HEK293 (cell line): ENCODE results near the gene ELN.

Source experiments
- CTCF ChIA-PET: fragments of 350-600 bp; formaldehyde crosslinking; extraction: SDS; loops from one replicate; lab custom pipeline; 2021; ENCODE audit warnings: antibody characterized with exemption; lab: Yijun Ruan, JAX
- POLR2A ChIA-PET: fragments of 300-600 bp; formaldehyde crosslinking; extraction: SDS; loops from one replicate; lab custom pipeline; 2020; ENCODE audit warnings: antibody characterized with exemption, inconsistent platforms; lab: Yijun Ruan, JAX
- H3K27ac ChIP-seq: fragments of 200-500 bp; sonication (Bioruptor generic); 2 replicates; pipeline ENCODE4 v1.5.1; 2014; ENCODE audit warnings: low read depth, low read length, control low read depth, inconsistent platforms; ENCODE audit errors: extremely low read depth
- H3K36me3 ChIP-seq, 2 experiments: fragments of 200-500 bp in 1 of 2; sonication (Bioruptor generic) in 1 of 2; 1 replicate in 1 of 2; 2 replicates in 1 of 2; pipeline ENCODE4 v1.5.1; 2014 to 2017; ENCODE audit warnings: inconsistent platforms in 2 of 2, low read length in 2 of 2; ENCODE audit not compliant: control insufficient read depth in 2 of 2, insufficient read depth in 1 of 2
- H3K4me1 ChIP-seq: fragments of 200-500 bp; sonication (Bioruptor generic); 2 replicates; pipeline ENCODE4 v1.5.1; 2014; ENCODE audit warnings: mild to moderate bottlenecking, low read length, inconsistent platforms; ENCODE audit not compliant: control insufficient read depth, insufficient read depth
- H3K4me3 ChIP-seq: 2 replicates; pipeline ENCODE4 v1.5.1; 2011; ENCODE audit warnings: low read depth, mild to moderate bottlenecking, control low read depth, low read length, moderate library complexity
- H3K9me3 ChIP-seq: fragments of 200-500 bp; sonication (Bioruptor generic); 2 replicates; pipeline ENCODE4 v1.5.1; 2014; ENCODE audit warnings: low read depth, low read length, inconsistent platforms; ENCODE audit not compliant: control insufficient read depth, insufficient read depth
- BCL11A ChIP-seq: fragments of 450-650 bp; formaldehyde crosslinking; IDR thresholded peaks from 2 replicates; pipeline ENCODE4 v1.5.1; 2016; ENCODE audit warnings: low read depth, missing biosample characterization, missing genetic modification characterization
- GLI2 ChIP-seq: fragments of 450-650 bp; formaldehyde crosslinking; IDR thresholded peaks from 2 replicates; pipeline ENCODE4; 2017; ENCODE audit warnings: missing biosample characterization, missing genetic modification characterization, low read depth, borderline replicate concordance
- GLIS1 ChIP-seq: fragments of 450-650 bp; formaldehyde crosslinking; IDR thresholded peaks from 2 replicates; pipeline ENCODE4 v1.5.1; 2016; ENCODE audit warnings: missing biosample characterization, missing genetic modification characterization
- IKZF3 ChIP-seq: fragments of 450-650 bp; IDR thresholded peaks from 2 replicates; pipeline ENCODE4 v1.5.0; 2018; ENCODE audit warnings: missing biosample characterization, mild to moderate bottlenecking, missing genetic modification characterization, moderate library complexity
- KLF10 ChIP-seq: fragments of 450-650 bp; IDR thresholded peaks from 2 replicates; pipeline ENCODE4 v1.5.1; 2018; ENCODE audit warnings: missing biosample characterization, mild to moderate bottlenecking, missing genetic modification characterization
- KLF16 ChIP-seq: fragments of 450-650 bp; formaldehyde crosslinking; IDR thresholded peaks from 2 replicates; pipeline ENCODE4 v1.5.1; 2017; ENCODE audit warnings: missing biosample characterization, missing genetic modification characterization
- YY2 ChIP-seq: fragments of 450-650 bp; formaldehyde crosslinking; IDR thresholded peaks from 2 replicates; pipeline ENCODE4 v1.5.1; 2016; ENCODE audit warnings: missing biosample characterization, missing genetic modification characterization
- ZEB2 ChIP-seq: fragments of 450-650 bp; formaldehyde crosslinking; IDR thresholded peaks from 2 replicates; pipeline ENCODE4 v1.5.1; 2016; ENCODE audit warnings: missing biosample characterization, missing genetic modification characterization
- ZFP69B ChIP-seq: fragments of 450-650 bp; formaldehyde crosslinking; IDR thresholded peaks from 2 replicates; pipeline ENCODE4 v1.5.1; 2016; ENCODE audit warnings: missing biosample characterization, missing genetic modification characterization
- ZNF112 ChIP-seq: fragments of 450-650 bp; formaldehyde crosslinking; IDR thresholded peaks from 2 replicates; pipeline ENCODE4 v1.5.0; 2017; ENCODE audit warnings: missing biosample characterization, missing genetic modification characterization
- ZNF138 ChIP-seq: fragments of 450-650 bp; formaldehyde crosslinking; IDR thresholded peaks from 2 replicates; pipeline ENCODE4 v1.5.1; 2016; ENCODE audit warnings: missing biosample characterization, missing genetic modification characterization, borderline replicate concordance
- ZNF157 ChIP-seq: fragments of 450-650 bp; formaldehyde crosslinking; IDR thresholded peaks from 2 replicates; pipeline ENCODE4 v1.5.1; 2016; ENCODE audit warnings: missing biosample characterization, missing genetic modification characterization
- ZNF174 ChIP-seq: fragments of 450-650 bp; formaldehyde crosslinking; IDR thresholded peaks from 2 replicates; pipeline ENCODE4 v1.5.0; 2017; ENCODE audit warnings: missing biosample characterization, mild to moderate bottlenecking, missing genetic modification characterization
- ZNF223 ChIP-seq: fragments of 450-650 bp; formaldehyde crosslinking; IDR thresholded peaks from 2 replicates; pipeline ENCODE4 v1.5.1; 2016; ENCODE audit warnings: missing biosample characterization, missing genetic modification characterization
- ZNF24 ChIP-seq: fragments of 450-650 bp; formaldehyde crosslinking; IDR thresholded peaks from 2 replicates; pipeline ENCODE4 v1.5.1; 2016; ENCODE audit warnings: missing biosample characterization, missing genetic modification characterization
- ZNF266 ChIP-seq: fragments of 450-650 bp; formaldehyde crosslinking; IDR thresholded peaks from 2 replicates; pipeline ENCODE4 v1.5.1; 2016; ENCODE audit warnings: missing biosample characterization, missing genetic modification characterization, low read depth
- ZNF350 ChIP-seq: fragments of 450-650 bp; formaldehyde crosslinking; IDR thresholded peaks from 2 replicates; pipeline ENCODE4 v1.5.0; 2017; ENCODE audit warnings: missing biosample characterization, mild to moderate bottlenecking, missing genetic modification characterization
- ZNF391 ChIP-seq: fragments of 450-650 bp; formaldehyde crosslinking; IDR thresholded peaks from 2 replicates; pipeline ENCODE4 v1.5.1; 2016; ENCODE audit warnings: low read depth, missing biosample characterization, missing genetic modification characterization, borderline replicate concordance
- ZNF433 ChIP-seq: fragments of 450-650 bp; formaldehyde crosslinking; IDR thresholded peaks from 2 replicates; pipeline ENCODE4 v1.5.1; 2016; ENCODE audit warnings: missing biosample characterization, missing genetic modification characterization, low read depth
- ZNF549 ChIP-seq: fragments of 450-650 bp; IDR thresholded peaks from 2 replicates; pipeline ENCODE4 v1.5.1; 2018; ENCODE audit warnings: missing biosample characterization, missing genetic modification characterization, mild to moderate bottlenecking, inconsistent platforms, moderate library complexity
- ZNF558 ChIP-seq: fragments of 450-650 bp; formaldehyde crosslinking; IDR thresholded peaks from 2 replicates; pipeline ENCODE4 v1.5.1; 2016; ENCODE audit warnings: missing biosample characterization, missing genetic modification characterization
- ZNF660 ChIP-seq: fragments of 450-650 bp; IDR thresholded peaks from 2 replicates; pipeline ENCODE4 v1.5.1; 2018; ENCODE audit warnings: missing biosample characterization, mild to moderate bottlenecking, missing genetic modification characterization
- ZNF777 ChIP-seq: fragments of 450-650 bp; formaldehyde crosslinking; IDR thresholded peaks from 2 replicates; pipeline ENCODE4 v1.5.1; 2017; ENCODE audit warnings: missing biosample characterization, missing genetic modification characterization, borderline replicate concordance
- ZNF843 ChIP-seq: fragments of 450-650 bp; formaldehyde crosslinking; IDR thresholded peaks from 2 replicates; pipeline ENCODE4 v1.5.1; 2016; ENCODE audit warnings: missing biosample characterization, missing genetic modification characterization
- ZXDB ChIP-seq: fragments of 450-650 bp; formaldehyde crosslinking; IDR thresholded peaks from 2 replicates; pipeline ENCODE4 v1.5.1; 2016; ENCODE audit warnings: missing biosample characterization, missing genetic modification characterization
- TF ChIP-seq, protein P1 (sequence below): fragments of 450-650 bp; formaldehyde crosslinking; IDR thresholded peaks from 2 replicates; pipeline ENCODE4 v1.5.1; 2016; ENCODE audit warnings: missing biosample characterization, missing genetic modification characterization
- TF ChIP-seq, protein P2 (sequence below): fragments of 450-650 bp; formaldehyde crosslinking; conservative IDR thresholded peaks from 2 replicates; pipeline ENCODE4 v1.5.1; 2016; ENCODE audit warnings: low read depth, missing biosample characterization, missing genetic modification characterization
- TF ChIP-seq, protein P3 (sequence below): sonication (generic); formaldehyde crosslinking; IDR thresholded peaks from 2 replicates; pipeline ENCODE4 v1.8.1; 2022; ENCODE audit warnings: mild to moderate bottlenecking, moderate library complexity, missing genetic modification reagents
- TF ChIP-seq, protein P4 (sequence below): fragments of 450-650 bp; formaldehyde crosslinking; IDR thresholded peaks from 2 replicates; pipeline ENCODE4 v1.5.1; 2016; ENCODE audit warnings: missing biosample characterization, missing genetic modification characterization, low read depth
- TF ChIP-seq, protein P5 (sequence below): fragments of 450-650 bp; formaldehyde crosslinking; IDR thresholded peaks from 2 replicates; pipeline ENCODE4 v1.5.1; 2017; ENCODE audit warnings: missing biosample characterization, missing genetic modification characterization

ELN gene

DNA sequence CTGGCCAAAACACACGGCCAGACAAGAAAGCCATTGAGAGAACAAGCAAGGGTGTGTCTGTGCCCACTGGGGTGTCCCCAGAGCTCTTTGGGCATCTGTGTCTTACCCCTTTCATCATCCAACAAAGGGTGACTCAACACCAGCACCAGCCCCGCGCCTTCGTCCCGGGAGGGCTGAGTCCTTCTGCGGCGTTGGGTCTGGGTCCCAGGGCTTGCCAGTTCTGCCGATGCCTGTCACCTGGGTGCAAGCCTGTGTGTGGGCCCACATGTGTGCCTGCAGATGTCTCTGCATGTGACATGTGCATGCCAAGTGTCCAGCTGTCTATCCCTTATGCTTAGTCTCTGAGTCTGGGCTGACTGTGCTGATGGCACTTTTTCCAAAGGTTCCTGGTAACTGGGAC is 24.4 kb upstream of the ELN start:
- CTCF ChIA-PET, result no interaction called here
- TF ChIP-seq YY2 (tag by site-specific recombination) (no peak), KLF10 (tag by site-specific recombination) (no peak), ZNF433 (tag by site-specific recombination) (no peak), ZFP69B (no peak), GLI2 (tag by site-specific recombination) (no peak), ZNF558 (tag by site-specific recombination) (no peak), ZNF112 (no peak), KLF16 (tag by site-specific recombination) (no peak)
- TF ChIP-seq, protein P1, sequence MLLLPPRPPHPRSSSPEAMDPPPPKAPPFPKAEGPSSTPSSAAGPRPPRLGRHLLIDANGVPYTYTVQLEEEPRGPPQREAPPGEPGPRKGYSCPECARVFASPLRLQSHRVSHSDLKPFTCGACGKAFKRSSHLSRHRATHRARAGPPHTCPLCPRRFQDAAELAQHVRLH (tag by site-specific recombination), result no peak
- TF ChIP-seq, protein P2, sequence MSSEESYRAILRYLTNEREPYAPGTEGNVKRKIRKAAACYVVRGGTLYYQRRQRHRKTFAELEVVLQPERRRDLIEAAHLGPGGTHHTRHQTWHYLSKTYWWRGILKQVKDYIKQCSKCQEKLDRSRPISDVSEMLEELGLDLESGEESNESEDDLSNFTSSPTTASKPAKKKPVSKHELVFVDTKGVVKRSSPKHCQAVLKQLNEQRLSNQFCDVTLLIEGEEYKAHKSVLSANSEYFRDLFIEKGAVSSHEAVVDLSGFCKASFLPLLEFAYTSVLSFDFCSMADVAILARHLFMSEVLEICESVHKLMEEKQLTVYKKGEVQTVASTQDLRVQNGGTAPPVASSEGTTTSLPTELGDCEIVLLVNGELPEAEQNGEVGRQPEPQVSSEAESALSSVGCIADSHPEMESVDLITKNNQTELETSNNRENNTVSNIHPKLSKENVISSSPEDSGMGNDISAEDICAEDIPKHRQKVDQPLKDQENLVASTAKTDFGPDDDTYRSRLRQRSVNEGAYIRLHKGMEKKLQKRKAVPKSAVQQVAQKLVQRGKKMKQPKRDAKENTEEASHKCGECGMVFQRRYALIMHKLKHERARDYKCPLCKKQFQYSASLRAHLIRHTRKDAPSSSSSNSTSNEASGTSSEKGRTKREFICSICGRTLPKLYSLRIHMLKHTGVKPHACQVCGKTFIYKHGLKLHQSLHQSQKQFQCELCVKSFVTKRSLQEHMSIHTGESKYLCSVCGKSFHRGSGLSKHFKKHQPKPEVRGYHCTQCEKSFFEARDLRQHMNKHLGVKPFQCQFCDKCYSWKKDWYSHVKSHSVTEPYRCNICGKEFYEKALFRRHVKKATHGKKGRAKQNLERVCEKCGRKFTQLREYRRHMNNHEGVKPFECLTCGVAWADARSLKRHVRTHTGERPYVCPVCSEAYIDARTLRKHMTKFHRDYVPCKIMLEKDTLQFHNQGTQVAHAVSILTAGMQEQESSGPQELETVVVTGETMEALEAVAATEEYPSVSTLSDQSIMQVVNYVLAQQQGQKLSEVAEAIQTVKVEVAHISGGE (tag by site-specific recombination), result no peak
- TF ChIP-seq, protein P3, sequence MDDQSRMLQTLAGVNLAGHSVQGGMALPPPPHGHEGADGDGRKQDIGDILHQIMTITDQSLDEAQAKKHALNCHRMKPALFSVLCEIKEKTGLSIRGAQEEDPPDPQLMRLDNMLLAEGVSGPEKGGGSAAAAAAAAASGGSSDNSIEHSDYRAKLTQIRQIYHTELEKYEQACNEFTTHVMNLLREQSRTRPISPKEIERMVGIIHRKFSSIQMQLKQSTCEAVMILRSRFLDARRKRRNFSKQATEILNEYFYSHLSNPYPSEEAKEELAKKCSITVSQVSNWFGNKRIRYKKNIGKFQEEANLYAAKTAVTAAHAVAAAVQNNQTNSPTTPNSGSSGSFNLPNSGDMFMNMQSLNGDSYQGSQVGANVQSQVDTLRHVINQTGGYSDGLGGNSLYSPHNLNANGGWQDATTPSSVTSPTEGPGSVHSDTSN (CRISPR knock-in tag), result no peak
- TF ChIP-seq, all 188 proteins: peak for 0

DNA sequence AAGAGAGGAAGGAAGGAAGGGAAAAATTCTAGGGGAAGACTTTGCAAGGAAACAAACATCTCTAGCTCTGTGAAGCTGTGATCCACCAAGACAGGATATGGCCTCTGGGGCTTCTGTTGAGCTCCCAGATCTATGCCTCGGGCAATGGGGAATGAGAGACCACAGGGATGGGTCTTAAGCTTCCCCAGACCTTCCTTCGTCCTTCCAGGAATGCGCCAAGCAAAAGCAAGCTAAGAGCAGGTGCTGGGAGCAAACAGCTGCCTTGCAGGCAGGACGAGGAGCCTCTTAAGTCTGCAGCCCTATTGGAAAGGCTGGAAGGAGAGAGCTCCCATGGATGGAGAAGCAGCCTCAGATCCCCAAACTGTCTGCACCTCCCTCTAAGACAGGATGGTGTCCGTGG is 21.9 kb upstream of the ELN start:
- Histone ChIP-seq H3K4me1 (no peaks in the 10 kb centered on the region), H3K4me3 (no peak overlapping the region), H3K36me3 (no peaks in the 10 kb centered on the region), H3K27ac (no peak overlapping the region), H3K9me3 (no peaks in the 10 kb centered on the region)
- CTCF ChIA-PET, result no interaction called here
- POLR2A ChIA-PET, result no interaction called here
- TF ChIP-seq ZNF549 (tag by site-specific recombination) (no peak), ZXDB (tag by site-specific recombination) (no peak), ZNF157 (no peak), IKZF3 (no peak), GLIS1 (tag by site-specific recombination) (no peak), ZNF266 (tag by site-specific recombination) (no peak), ZEB2 (tag by site-specific recombination) (no peak), ZNF223 (tag by site-specific recombination) (no peak), ZNF843 (tag by site-specific recombination) (no peak), BCL11A (tag by site-specific recombination) (no peak), ZNF174 (tag by site-specific recombination) (no peak), ZNF24 (tag by site-specific recombination) (no peak), ZNF391 (tag by site-specific recombination) (no peak), ZNF660 (no peak), ZNF777 (tag by site-specific recombination) (no peak), ZNF350 (tag by site-specific recombination) (no peak), ZNF138 (tag by site-specific recombination) (no peak)
- TF ChIP-seq, protein P4, sequence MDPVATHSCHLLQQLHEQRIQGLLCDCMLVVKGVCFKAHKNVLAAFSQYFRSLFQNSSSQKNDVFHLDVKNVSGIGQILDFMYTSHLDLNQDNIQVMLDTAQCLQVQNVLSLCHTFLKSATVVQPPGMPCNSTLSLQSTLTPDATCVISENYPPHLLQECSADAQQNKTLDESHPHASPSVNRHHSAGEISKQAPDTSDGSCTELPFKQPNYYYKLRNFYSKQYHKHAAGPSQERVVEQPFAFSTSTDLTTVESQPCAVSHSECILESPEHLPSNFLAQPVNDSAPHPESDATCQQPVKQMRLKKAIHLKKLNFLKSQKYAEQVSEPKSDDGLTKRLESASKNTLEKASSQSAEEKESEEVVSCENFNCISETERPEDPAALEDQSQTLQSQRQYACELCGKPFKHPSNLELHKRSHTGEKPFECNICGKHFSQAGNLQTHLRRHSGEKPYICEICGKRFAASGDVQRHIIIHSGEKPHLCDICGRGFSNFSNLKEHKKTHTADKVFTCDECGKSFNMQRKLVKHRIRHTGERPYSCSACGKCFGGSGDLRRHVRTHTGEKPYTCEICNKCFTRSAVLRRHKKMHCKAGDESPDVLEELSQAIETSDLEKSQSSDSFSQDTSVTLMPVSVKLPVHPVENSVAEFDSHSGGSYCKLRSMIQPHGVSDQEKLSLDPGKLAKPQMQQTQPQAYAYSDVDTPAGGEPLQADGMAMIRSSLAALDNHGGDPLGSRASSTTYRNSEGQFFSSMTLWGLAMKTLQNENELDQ, result no peak
- TF ChIP-seq, protein P5, sequence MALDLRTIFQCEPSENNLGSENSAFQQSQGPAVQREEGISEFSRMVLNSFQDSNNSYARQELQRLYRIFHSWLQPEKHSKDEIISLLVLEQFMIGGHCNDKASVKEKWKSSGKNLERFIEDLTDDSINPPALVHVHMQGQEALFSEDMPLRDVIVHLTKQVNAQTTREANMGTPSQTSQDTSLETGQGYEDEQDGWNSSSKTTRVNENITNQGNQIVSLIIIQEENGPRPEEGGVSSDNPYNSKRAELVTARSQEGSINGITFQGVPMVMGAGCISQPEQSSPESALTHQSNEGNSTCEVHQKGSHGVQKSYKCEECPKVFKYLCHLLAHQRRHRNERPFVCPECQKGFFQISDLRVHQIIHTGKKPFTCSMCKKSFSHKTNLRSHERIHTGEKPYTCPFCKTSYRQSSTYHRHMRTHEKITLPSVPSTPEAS (tag by site-specific recombination), result no peak

More for the DNA sequence above, 24.4 kb upstream of the ELN start:
- POLR2A ChIA-PET, result no interaction called here
- H3K27ac ChIP-seq, result no peak overlapping the region
- H3K4me1 ChIP-seq, result no peaks in the 10 kb centered on the region
- no peak overlapping the region for H3K4me3 ChIP-seq
- H3K36me3 ChIP-seq, result no peaks in the 10 kb centered on the region
- H3K9me3 ChIP-seq, result no peaks in the 10 kb centered on the region
